SK-N-SH (cell line): ENCODE results near the gene UTP4. TPM values are rescaled to one million over a fixed set of nuclear protein-coding genes. Genes with fewer than 3 reads are reported as not detected.

Experiments
- CTCF ChIA-PET: fragments of 300-600, 350-600 bp; formaldehyde crosslinking; extraction: SDS; loops from one replicate; lab custom pipeline; 2021; lab: Yijun Ruan, JAX
- POLR2A ChIA-PET: fragments of 350-600 bp; sonication (Branson Sonifier 250); formaldehyde crosslinking; extraction: SDS; loops from one replicate; lab custom pipeline; 2020; ENCODE audit warnings: antibody characterized with exemption, inconsistent platforms; lab: Yijun Ruan, JAX
- DNase-seq: peaks from one replicate; pipeline ENCODE4 v3.0.0; 2012
- H2AFZ ChIP-seq: fragments of 200-600 bp; sonication (generic); 2 replicates; pipeline ENCODE4 v1.8.1; 2016; ENCODE audit warnings: antibody characterized with exemption, mild to moderate bottlenecking, low read depth
- H3F3A ChIP-seq: fragments of 200-600 bp; sonication (generic); replicated peaks from 2 replicates; pipeline ENCODE3; 2016; ENCODE audit warnings: antibody characterized with exemption, mild to moderate bottlenecking; ENCODE audit not compliant: insufficient read depth
- H3K27ac ChIP-seq, 2 experiments: fragments of 200-500 bp in 1 of 2; fragments of 200-600 bp in 1 of 2; sonication (Bioruptor generic) in 1 of 2; sonication (generic), shearing (Covaris generic) in 1 of 2; 2 replicates each; pipeline versions ENCODE4 v1.5.1 to v1.6.1; 2014 to 2016; ENCODE audit warnings: low read depth in 2 of 2, inconsistent platforms in 1 of 2, low read length in 1 of 2, mild to moderate bottlenecking in 1 of 2, mixed read lengths in 1 of 2
- H3K27me3 ChIP-seq: fragments of 200-600 bp; sonication (generic), shearing (Covaris generic); 2 replicates; pipeline ENCODE4 v1.6.1; 2016; ENCODE audit warnings: mixed run types; ENCODE audit not compliant: insufficient read depth
- H3K36me3 ChIP-seq, 2 experiments: fragments of 200-500 bp in 1 of 2; fragments of 200-600 bp in 1 of 2; sonication (Bioruptor generic) in 1 of 2; sonication (generic) in 1 of 2; replicated peaks in 1 of 2; 2 replicates each; pipeline versions ENCODE3 to v1.5.1; 2014 to 2016; ENCODE audit warnings: low read length in 1 of 2, mild to moderate bottlenecking in 1 of 2; ENCODE audit not compliant: insufficient read depth in 2 of 2, control insufficient read depth in 1 of 2
- H3K4me1 ChIP-seq, 2 experiments: fragments of 200-500 bp in 1 of 2; fragments of 200-600 bp in 1 of 2; sonication (Bioruptor generic) in 1 of 2; sonication (generic), shearing (Covaris generic) in 1 of 2; 2 replicates each; pipeline versions ENCODE4 v1.5.1 to v1.6.1; 2014 to 2016; ENCODE audit warnings: low read depth in 1 of 2, low read length in 1 of 2, mixed run types in 1 of 2; ENCODE audit not compliant: insufficient read depth in 2 of 2, control insufficient read depth in 1 of 2
- H3K4me2 ChIP-seq: fragments of 200-600 bp; sonication (generic), shearing (Covaris generic); 2 replicates; pipeline ENCODE4 v1.6.1; 2017; ENCODE audit warnings: mixed run types
- H3K4me3 ChIP-seq, 2 experiments: fragments of 200-500 bp in 1 of 2; fragments of 200-600 bp in 1 of 2; sonication (Bioruptor generic) in 1 of 2; sonication (generic), shearing (Covaris generic) in 1 of 2; 2 replicates each; pipeline versions ENCODE4 v1.5.1 to v1.8.1; 2014 to 2016; ENCODE audit warnings: low read depth in 2 of 2, inconsistent platforms in 1 of 2, low read length in 1 of 2, mild to moderate bottlenecking in 1 of 2, mixed read lengths in 1 of 2, moderate library complexity in 1 of 2
- H3K79me2 ChIP-seq: fragments of 200-600 bp; sonication (generic); 2 replicates; pipeline ENCODE4 v1.8.1; 2017; ENCODE audit warnings: mild to moderate bottlenecking; ENCODE audit not compliant: insufficient read depth
- H3K9ac ChIP-seq: fragments of 200-600 bp; sonication (generic); 2 replicates; pipeline ENCODE4 v1.6.1; 2017; ENCODE audit warnings: mixed run types
- H3K9me2 ChIP-seq: fragments of 200-600 bp; sonication (generic); 2 replicates; pipeline ENCODE4 v1.6.1; 2017; ENCODE audit warnings: mixed run types
- H3K9me3 ChIP-seq: fragments of 200-600 bp; sonication (generic); 2 replicates; pipeline ENCODE4 v1.6.1; 2017; ENCODE audit warnings: mixed run types, mild to moderate bottlenecking, moderate library complexity
- H4K20me1 ChIP-seq: fragments of 200-600 bp; sonication (generic); 2 replicates; pipeline ENCODE4 v1.6.1; 2017; ENCODE audit warnings: mild to moderate bottlenecking, mixed run types; ENCODE audit not compliant: insufficient read depth
- CHD2 ChIP-seq: fragments of 150-350 bp; IDR thresholded peaks from 2 replicates; pipeline ENCODE4 v1.6.1; 2018; ENCODE audit warnings: low read length; ENCODE audit not compliant: partially characterized antibody
- CTCF ChIP-seq: fragments of 200-600 bp; sonication (generic); IDR thresholded peaks from 2 replicates; pipeline ENCODE4 v1.6.1; 2017; ENCODE audit warnings: antibody characterized with exemption, mild to moderate bottlenecking, moderate library complexity
- ELF1 ChIP-seq: IDR thresholded peaks from 2 replicates; pipeline ENCODE4 v1.4.0; 2012
- EZH2phosphoT487 ChIP-seq: fragments of 200-600 bp; sonication (generic); IDR thresholded peaks from 2 replicates; pipeline ENCODE4 v1.6.1; 2017; ENCODE audit warnings: low read depth, mixed run types, mild to moderate bottlenecking, antibody characterized with exemption, moderate library complexity, borderline replicate concordance
- FOXJ3 ChIP-seq: sonication (generic); formaldehyde crosslinking; IDR thresholded peaks from 2 replicates; pipeline ENCODE4 v1.5.1; 2020; ENCODE audit warnings: mild to moderate bottlenecking, missing genetic modification reagents
- FOXM1 ChIP-seq: IDR thresholded peaks from 2 replicates; pipeline ENCODE4 v1.4.0; 2012; ENCODE audit warnings: low read depth, mild to moderate bottlenecking
- GATA2 ChIP-seq: sonication (generic); formaldehyde crosslinking; IDR thresholded peaks from 2 replicates; pipeline ENCODE4 v1.5.0; 2020; ENCODE audit warnings: mild to moderate bottlenecking, missing genetic modification reagents
- MAX ChIP-seq: IDR thresholded peaks from 2 replicates; pipeline ENCODE4 v1.4.0; 2012; ENCODE audit warnings: low read depth
- MXI1 ChIP-seq: IDR thresholded peaks from 2 replicates; pipeline ENCODE4 v1.6.1; 2012; ENCODE audit warnings: mild to moderate bottlenecking, low read depth, low read length, improper control_type of control experiment
- NFIC ChIP-seq: IDR thresholded peaks from 2 replicates; pipeline ENCODE4 v1.4.0; 2012; ENCODE audit warnings: borderline replicate concordance
- NRF1 ChIP-seq: IDR thresholded peaks from 2 replicates; pipeline ENCODE4 v1.6.1; 2012; ENCODE audit warnings: low read depth, mild to moderate bottlenecking, low read length
- PBX3 ChIP-seq: IDR thresholded peaks from 2 replicates; pipeline ENCODE4; 2012
- POLR2AphosphoS5 ChIP-seq: IDR thresholded peaks from 2 replicates; pipeline ENCODE4 v1.6.1; 2012; ENCODE audit warnings: low read depth, low read length
- RAD21 ChIP-seq: IDR thresholded peaks from 2 replicates; pipeline ENCODE4 v1.6.1; 2012; ENCODE audit warnings: mild to moderate bottlenecking, low read length
- REST ChIP-seq: IDR thresholded peaks from 2 replicates; pipeline ENCODE4 v1.6.1; 2012; ENCODE audit warnings: mild to moderate bottlenecking, low read depth, low read length, moderate library complexity
- RFX5 ChIP-seq: IDR thresholded peaks from 2 replicates; pipeline ENCODE4 v1.6.1; 2012; ENCODE audit warnings: mild to moderate bottlenecking, improper control_type of control experiment, low read length
- RXRA ChIP-seq: IDR thresholded peaks from 2 replicates; pipeline ENCODE4 v1.4.0; 2012; ENCODE audit warnings: low read depth, mild to moderate bottlenecking, borderline replicate concordance
- SIN3A ChIP-seq: IDR thresholded peaks from 2 replicates; pipeline ENCODE4 v1.6.1; 2012; ENCODE audit warnings: low read depth, mild to moderate bottlenecking, low read length, moderate library complexity, borderline replicate concordance
- TAF1 ChIP-seq: IDR thresholded peaks from 2 replicates; pipeline ENCODE4 v1.6.1; 2012; ENCODE audit warnings: low read depth, mild to moderate bottlenecking, low read length, moderate library complexity, borderline replicate concordance
- TCF12 ChIP-seq: IDR thresholded peaks from 2 replicates; pipeline ENCODE4 v1.4.0; 2012
- USF1 ChIP-seq: IDR thresholded peaks from 2 replicates; pipeline ENCODE4 v1.4.0; 2012; ENCODE audit warnings: low read depth, borderline replicate concordance
- USF2 ChIP-seq: fragments of 150-350 bp; IDR thresholded peaks from 2 replicates; pipeline ENCODE4 v1.6.1; 2017; ENCODE audit warnings: antibody characterized with exemption, low read length, low read depth, borderline replicate concordance
- YY1 ChIP-seq: IDR thresholded peaks from 2 replicates; pipeline ENCODE4 v1.4.0; 2012; ENCODE audit warnings: low read depth, mild to moderate bottlenecking
- WGBS: methylation state at CpG from one replicate; pipeline ENCODE4 v1.1.6; 2017; ENCODE audit warnings: low lambda C conversion rate; 5-methylcytosine and 5-hydroxymethylcytosine counted together
- polyA plus RNA-seq, 3 experiments: library from polyadenylated mRNA; depleted of rRNA; stranded (reverse); fragments of >200 nt; gene quantifications; 2 replicates each; pipeline ENCODE4 v1.2.3, GENCODE V29; 2012

The UTP4 gene
- polyA plus RNA-seq, 1 of the 3 experiments (the other 2 are of a cell fraction) = 66.5 TPM

GRCh38 chr16:69179328-69180010 is 47.0 kb downstream of the UTP4 start:
- H3K9ac ChIP-seq = no peak overlapping the region
- no peaks in the 10 kb centered on the region for H3K9me3 ChIP-seq
- H4K20me1 ChIP-seq = no peaks in the 10 kb centered on the region
- no peak overlapping the region for H3K4me3 ChIP-seq
- DNase-seq = peak; percentile 54
- CTCF ChIA-PET = interaction anchor here (0.7 to 1.7 kb wide), 6 partner anchors 11 to 61 kb away, joined by 3 to 4 read pairs (median 4); no protein-coding TSS in a partner anchor
- peak overlapping the region; percentile 63 to 86 for H3K27ac ChIP-seq
- H3K4me1 ChIP-seq = peaks cover 15 to 16% of the 10 kb centered on the region in 2 experiments
- H3K9me2 ChIP-seq = no peaks in the 10 kb centered on the region
- no peak overlapping the region for H2AFZ ChIP-seq
- POLR2A ChIA-PET = interaction anchor here (0.7 to 1.4 kb wide), 3 partner anchors 9 to 39 kb away, joined by 3 to 4 read pairs (median 3); no protein-coding TSS in a partner anchor
- H3K79me2 ChIP-seq = no peaks in the 10 kb centered on the region
- no peaks in the 10 kb centered on the region for H3K27me3 ChIP-seq
- 6% methylated on average over 6 of the region's 6 CpGs for WGBS
- peaks cover 27% of the 10 kb centered on the region for H3F3A ChIP-seq
- H3K4me2 ChIP-seq = peak overlapping the region; percentile 36; the same call in 1 of the 2 replicates
- H3K36me3 ChIP-seq = no peaks in the 10 kb centered on the region
- peak; percentile 0; the same call in 1 of the 2 replicates for TF ChIP-seq FOXM1
- no peak for TF ChIP-seq RAD21
- TF ChIP-seq PBX3 = peak; percentile 88
- peak; percentile 60; the same call in 1 of the 2 replicates for TF ChIP-seq MAX
- peak; percentile 16 for TF ChIP-seq CHD2
- TF ChIP-seq NRF1 = no peak
- no peak for TF ChIP-seq USF1
- TF ChIP-seq REST = no peak
- no peak for TF ChIP-seq RFX5
- peak; percentile 27; the same call in 1 of the 2 replicates for TF ChIP-seq GATA2 (CRISPR knock-in tag)
- no peak for TF ChIP-seq ELF1
- peak; percentile 63; the same call in 1 of the 2 replicates for TF ChIP-seq MXI1
- peak; percentile 90 for TF ChIP-seq TCF12
- TF ChIP-seq SIN3A = no peak
- TF ChIP-seq CTCF = no peak
- TF ChIP-seq TAF1 = no peak
- TF ChIP-seq NFIC = peak; percentile 97
- no peak for TF ChIP-seq FOXJ3
- peak; percentile 41; the same call in 1 of the 2 replicates for TF ChIP-seq POLR2AphosphoS5
- no peak for TF ChIP-seq USF2
- peak; percentile 36; the same call in 1 of the 2 replicates for TF ChIP-seq RXRA
- TF ChIP-seq EZH2phosphoT487 = no peak
- no peak for TF ChIP-seq YY1
